GM12892 (cell line): Measurements from ENCODE around the gene PCDHGA5.
"Not testable (repeated sequence)": the region's sequence is repeated elsewhere in the genome, so short reads cannot be mapped to it uniquely, and the experiment has no call there.

Experiments
- DNase-seq: peaks from one replicate; pipeline ENCODE4 v3.0.0; 2011; ENCODE audit not compliant: insufficient read length
- FAIRE-seq: peaks from 2 replicates; lab custom pipeline; 2011; peaks lifted over from hg19 to GRCh38; lab: Jason Lieb, UNC
- POLR2A ChIP-seq: IDR thresholded peaks from 2 replicates; pipeline ENCODE4 v1.6.1; 2011; ENCODE audit warnings: low read depth, low read length, control low read depth
- POLR2AphosphoS5 ChIP-seq: IDR thresholded peaks from 2 replicates; pipeline ENCODE4 v1.6.1; 2011; ENCODE audit warnings: low read depth, low read length, control low read depth
- TAF1 ChIP-seq: IDR thresholded peaks from 2 replicates; pipeline ENCODE4 v1.6.1; 2011; ENCODE audit warnings: low read depth, mild to moderate bottlenecking, control low read depth, low read length, borderline replicate concordance

PCDHGA5 gene

GRCh38 chr5:141338538-141339306 lies 25.2 kb upstream of the PCDHGA5 start, which contains the start of gene PCDHGA2:
Gene PCDHGA2 (plus strand): TSS chr5:141338760.
- DNase-seq = no peak

GRCh38 chr5:141340781-141341354 lies 23.1 kb upstream of the PCDHGA5 start:
- FAIRE-seq, DNase-seq: not testable (repeated sequence)

More at GRCh38 chr5:141338538-141339306, 25.2 kb upstream of the PCDHGA5 start, which contains the start of gene PCDHGA2:
- TF ChIP-seq POLR2A = no peak
- no peak for TF ChIP-seq POLR2AphosphoS5
- TF ChIP-seq TAF1 = no peak
- no peak for FAIRE-seq

GRCh38 chr5:141342773-141343172 lies 21.2 kb upstream of the PCDHGA5 start:
- DNase-seq (no peak), FAIRE-seq (no peak)
- TF ChIP-seq POLR2A (no peak), POLR2AphosphoS5 (no peak), TAF1 (no peak)

GRCh38 chr5:141343242-141343952 lies 20.6 kb upstream of the PCDHGA5 start, which contains the start of gene PCDHGA3:
Gene PCDHGA3 (plus strand): TSS chr5:141343829. CDS start chr5:141344034, 205 bp downstream.
- no peak for FAIRE-seq

GRCh38 chr5:141343953-141344463 lies 20.0 kb upstream of the PCDHGA5 start:
- DNase-seq (no peak), FAIRE-seq (no peak)
- TF ChIP-seq TAF1 (no peak), POLR2AphosphoS5 (no peak), POLR2A (no peak)

More at GRCh38 chr5:141343242-141343952, 20.6 kb upstream of the PCDHGA5 start, which contains the start of gene PCDHGA3:
- no peak for DNase-seq
- TF ChIP-seq POLR2A (no peak), POLR2AphosphoS5 (no peak), TAF1 (no peak)

GRCh38 chr5:141345327-141345726 lies 18.6 kb upstream of the PCDHGA5 start:
- no peak for FAIRE-seq
- no peak for TF ChIP-seq POLR2A
- TF ChIP-seq POLR2AphosphoS5 = no peak
- TF ChIP-seq TAF1 = no peak
- DNase-seq = no peak

- FAIRE-seq, DNase-seq: not testable (repeated sequence)
Observed at GRCh38 chr5:141346017-141346416, 17.9 kb upstream of the PCDHGA5 start.

GRCh38 chr5:141349917-141350619 lies 13.9 kb upstream of the PCDHGA5 start, which contains the start of gene PCDHGB1:
Gene PCDHGB1 (plus strand): TSS chr5:141350099. CDS start chr5:141350261, 162 bp downstream.
- DNase-seq = no peak
- FAIRE-seq = no peak
- TF ChIP-seq POLR2AphosphoS5 = no peak
- no peak for TF ChIP-seq POLR2A
- no peak for TF ChIP-seq TAF1

GRCh38 chr5:141351591-141351990 lies 12.4 kb upstream of the PCDHGA5 start:
- FAIRE-seq = no peak
- no peak for TF ChIP-seq TAF1
- no peak for TF ChIP-seq POLR2AphosphoS5
- no peak for TF ChIP-seq POLR2A
- no peak for DNase-seq

GRCh38 chr5:141354900-141355469 lies 9.0 kb upstream of the PCDHGA5 start, which contains the start of gene PCDHGA4:
Gene PCDHGA4 (plus strand): TSS chr5:141355021. CDS start chr5:141355108, 87 bp downstream.
- DNase-seq (no peak), FAIRE-seq (no peak)
- TF ChIP-seq TAF1 = no peak
